HepG2 (cell line): ENCODE measurements around the gene KRT3. TPM values are rescaled to one million over a fixed set of nuclear protein-coding genes. Genes with fewer than 3 reads are reported as not detected.
A peak's percentile ranks its signal among the peaks of the same experiment; 100 is the strongest.

Experiments used
- GFI1 ChIP-seq: sonication (generic); formaldehyde crosslinking; IDR thresholded peaks from 2 replicates; pipeline ENCODE4 v1.5.0; 2020; ENCODE audit warnings: missing genetic modification reagents, mild to moderate bottlenecking, borderline replicate concordance
- MBD4 ChIP-seq: IDR thresholded peaks from 2 replicates; pipeline ENCODE4 v1.6.1; 2012; ENCODE audit warnings: low read length, inconsistent platforms, borderline replicate concordance
- RXRB ChIP-seq: IDR thresholded peaks from 2 replicates; pipeline ENCODE4 v1.6.1; 2016; ENCODE audit warnings: borderline replicate concordance, missing genetic modification reagents, missing compliant biosample characterization
- ZNF292 ChIP-seq: sonication (generic); formaldehyde crosslinking; IDR thresholded peaks from 2 replicates; pipeline ENCODE4 v1.8.1; 2022; ENCODE audit warnings: mild to moderate bottlenecking, low read depth, missing genetic modification reagents, borderline replicate concordance
- ZNF614 ChIP-seq: IDR thresholded peaks from 2 replicates; pipeline ENCODE4 v1.6.1; 2018; ENCODE audit warnings: missing biosample characterization, missing genetic modification reagents, inconsistent platforms, borderline replicate concordance
- ZNF75D ChIP-seq: sonication (generic); formaldehyde crosslinking; IDR thresholded peaks from 2 replicates; pipeline ENCODE4 v1.8.1; 2023; ENCODE audit warnings: missing genetic modification reagents, mild to moderate bottlenecking, borderline replicate concordance
- ZSCAN31 ChIP-seq: sonication (generic); formaldehyde crosslinking; IDR thresholded peaks from 2 replicates; pipeline ENCODE4 v1.5.0; 2020; ENCODE audit warnings: low read depth, mild to moderate bottlenecking, missing genetic modification reagents
- polyA plus RNA-seq, 8 experiments: library from polyadenylated mRNA; depleted of rRNA in 3 of 8; stranded (reverse) in 7 of 8; unstranded in 1 of 8; fragments of >200 nt; fragmentation: Illumina TruSeq in 4 of 8; extraction: Trizol in 4 of 8; gene quantifications; 2 replicates each; pipeline versions ENCODE4 v1.2.1 to v1.2.3, GENCODE V29; 2011 to 2016; ENCODE audit warnings: low read depth in 4 of 8, missing spikeins in 1 of 8, mixed read lengths in 1 of 8; ENCODE audit not compliant: insufficient read depth in 1 of 8
- total RNA-seq, 5 experiments: library from RNA; depleted of rRNA; stranded (reverse); fragments of >200 nt; fragmentation: Illumina TruSeq; extraction: Trizol; gene quantifications; 2 replicates each; pipeline ENCODE4 v1.2.3, GENCODE V29; 2016; ENCODE audit warnings: low read depth in 1 of 5
- TF ChIP-seq, protein P1 (sequence below), 2 experiments: IDR thresholded peaks; 2 replicates each; pipeline ENCODE4 v1.6.1; 2011 to 2012; ENCODE audit warnings: low read length in 2 of 2, borderline replicate concordance in 1 of 2, low read depth in 1 of 2, mild to moderate bottlenecking in 1 of 2, moderate library complexity in 1 of 2
- TF ChIP-seq, protein P2 (sequence below): sonication (generic); formaldehyde crosslinking; conservative IDR thresholded peaks from 2 replicates; pipeline ENCODE4 v1.5.0; 2020; ENCODE audit warnings: missing genetic modification reagents
- TF ChIP-seq, protein P3 (sequence below): sonication (generic); formaldehyde crosslinking; IDR thresholded peaks from 2 replicates; pipeline ENCODE4 v1.5.0; 2020; ENCODE audit warnings: missing genetic modification reagents
- TF ChIP-seq, protein P4 (sequence below): sonication (generic); formaldehyde crosslinking; IDR thresholded peaks from 2 replicates; pipeline ENCODE4 v1.8.1; 2023; ENCODE audit warnings: missing genetic modification reagents, mild to moderate bottlenecking, borderline replicate concordance
- TF ChIP-seq, protein P5 (sequence below): sonication (generic); formaldehyde crosslinking; IDR thresholded peaks from 2 replicates; pipeline ENCODE4 v1.4.0; 2020; ENCODE audit warnings: missing genetic modification reagents, borderline replicate concordance
- TF ChIP-seq, protein P6 (sequence below): sonication (generic); formaldehyde crosslinking; IDR thresholded peaks from 2 replicates; pipeline ENCODE4 v1.4.0; 2020; ENCODE audit warnings: missing genetic modification reagents; ENCODE audit errors: not compliant biosample characterization

The KRT3 gene
- total and polyA plus RNA-seq, 2 of the 13 experiments (the other 11 are each of a cell fraction or from before 2014, with no cell fraction given), result not detected

DNA sequence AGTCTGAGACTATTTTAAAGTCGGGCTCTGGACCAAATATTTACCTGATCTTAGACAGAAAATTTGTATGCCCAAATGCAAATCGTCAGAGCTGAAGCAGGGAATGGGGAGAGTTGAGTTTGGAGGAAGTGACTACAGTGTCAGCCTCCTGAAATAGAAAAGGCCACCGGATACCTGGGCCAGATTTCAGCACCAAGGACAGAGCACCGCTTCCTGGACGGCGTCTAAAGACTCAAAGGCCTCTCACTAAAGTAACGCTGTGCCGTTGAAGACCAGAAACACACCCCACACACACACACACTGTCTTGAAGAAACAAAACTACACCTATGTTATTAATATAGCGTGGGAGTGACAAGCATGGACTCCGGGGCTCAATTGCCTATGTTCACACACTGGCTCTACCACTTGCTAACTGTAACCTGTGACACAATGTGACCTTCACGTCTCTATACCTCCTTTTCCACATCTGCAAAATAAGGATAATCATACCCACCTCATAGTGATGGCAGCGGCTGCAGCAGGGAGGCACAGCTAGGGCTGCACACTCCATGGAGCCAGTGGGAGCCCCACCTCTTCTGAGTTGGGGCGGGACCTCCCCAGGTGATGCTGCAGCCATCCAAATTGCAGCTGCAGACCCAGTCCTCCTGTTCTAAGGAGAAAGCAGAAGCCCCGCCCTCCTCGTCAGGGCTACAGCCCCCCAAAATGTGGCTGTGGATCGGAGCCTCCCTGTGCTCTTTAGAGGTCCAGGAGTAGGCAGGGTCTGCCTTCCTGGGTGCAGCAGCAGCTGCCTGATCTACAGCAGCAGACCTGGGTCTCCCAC lies 54.3 kb downstream of the KRT3 start (continued):
- TF ChIP-seq, protein P1, sequence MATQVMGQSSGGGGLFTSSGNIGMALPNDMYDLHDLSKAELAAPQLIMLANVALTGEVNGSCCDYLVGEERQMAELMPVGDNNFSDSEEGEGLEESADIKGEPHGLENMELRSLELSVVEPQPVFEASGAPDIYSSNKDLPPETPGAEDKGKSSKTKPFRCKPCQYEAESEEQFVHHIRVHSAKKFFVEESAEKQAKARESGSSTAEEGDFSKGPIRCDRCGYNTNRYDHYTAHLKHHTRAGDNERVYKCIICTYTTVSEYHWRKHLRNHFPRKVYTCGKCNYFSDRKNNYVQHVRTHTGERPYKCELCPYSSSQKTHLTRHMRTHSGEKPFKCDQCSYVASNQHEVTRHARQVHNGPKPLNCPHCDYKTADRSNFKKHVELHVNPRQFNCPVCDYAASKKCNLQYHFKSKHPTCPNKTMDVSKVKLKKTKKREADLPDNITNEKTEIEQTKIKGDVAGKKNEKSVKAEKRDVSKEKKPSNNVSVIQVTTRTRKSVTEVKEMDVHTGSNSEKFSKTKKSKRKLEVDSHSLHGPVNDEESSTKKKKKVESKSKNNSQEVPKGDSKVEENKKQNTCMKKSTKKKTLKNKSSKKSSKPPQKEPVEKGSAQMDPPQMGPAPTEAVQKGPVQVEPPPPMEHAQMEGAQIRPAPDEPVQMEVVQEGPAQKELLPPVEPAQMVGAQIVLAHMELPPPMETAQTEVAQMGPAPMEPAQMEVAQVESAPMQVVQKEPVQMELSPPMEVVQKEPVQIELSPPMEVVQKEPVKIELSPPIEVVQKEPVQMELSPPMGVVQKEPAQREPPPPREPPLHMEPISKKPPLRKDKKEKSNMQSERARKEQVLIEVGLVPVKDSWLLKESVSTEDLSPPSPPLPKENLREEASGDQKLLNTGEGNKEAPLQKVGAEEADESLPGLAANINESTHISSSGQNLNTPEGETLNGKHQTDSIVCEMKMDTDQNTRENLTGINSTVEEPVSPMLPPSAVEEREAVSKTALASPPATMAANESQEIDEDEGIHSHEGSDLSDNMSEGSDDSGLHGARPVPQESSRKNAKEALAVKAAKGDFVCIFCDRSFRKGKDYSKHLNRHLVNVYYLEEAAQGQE (IDR thresholded peaks at IDR 0.05; ENCODE audit: borderline replicate concordance in 1 of 2, low read depth in 1 of 2, low read length in 2 of 2), result peak; percentile 87 to 100
- TF ChIP-seq, protein P2, sequence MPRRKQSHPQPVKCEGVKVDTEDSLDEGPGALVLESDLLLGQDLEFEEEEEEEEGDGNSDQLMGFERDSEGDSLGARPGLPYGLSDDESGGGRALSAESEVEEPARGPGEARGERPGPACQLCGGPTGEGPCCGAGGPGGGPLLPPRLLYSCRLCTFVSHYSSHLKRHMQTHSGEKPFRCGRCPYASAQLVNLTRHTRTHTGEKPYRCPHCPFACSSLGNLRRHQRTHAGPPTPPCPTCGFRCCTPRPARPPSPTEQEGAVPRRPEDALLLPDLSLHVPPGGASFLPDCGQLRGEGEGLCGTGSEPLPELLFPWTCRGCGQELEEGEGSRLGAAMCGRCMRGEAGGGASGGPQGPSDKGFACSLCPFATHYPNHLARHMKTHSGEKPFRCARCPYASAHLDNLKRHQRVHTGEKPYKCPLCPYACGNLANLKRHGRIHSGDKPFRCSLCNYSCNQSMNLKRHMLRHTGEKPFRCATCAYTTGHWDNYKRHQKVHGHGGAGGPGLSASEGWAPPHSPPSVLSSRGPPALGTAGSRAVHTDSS, result no peak
- TF ChIP-seq, protein P3, sequence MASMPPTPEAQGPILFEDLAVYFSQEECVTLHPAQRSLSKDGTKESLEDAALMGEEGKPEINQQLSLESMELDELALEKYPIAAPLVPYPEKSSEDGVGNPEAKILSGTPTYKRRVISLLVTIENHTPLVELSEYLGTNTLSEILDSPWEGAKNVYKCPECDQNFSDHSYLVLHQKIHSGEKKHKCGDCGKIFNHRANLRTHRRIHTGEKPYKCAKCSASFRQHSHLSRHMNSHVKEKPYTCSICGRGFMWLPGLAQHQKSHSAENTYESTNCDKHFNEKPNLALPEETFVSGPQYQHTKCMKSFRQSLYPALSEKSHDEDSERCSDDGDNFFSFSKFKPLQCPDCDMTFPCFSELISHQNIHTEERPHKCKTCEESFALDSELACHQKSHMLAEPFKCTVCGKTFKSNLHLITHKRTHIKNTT (CRISPR knock-in tag), result no peak
- no peak for TF ChIP-seq ZNF75D
- TF ChIP-seq, protein P4, sequence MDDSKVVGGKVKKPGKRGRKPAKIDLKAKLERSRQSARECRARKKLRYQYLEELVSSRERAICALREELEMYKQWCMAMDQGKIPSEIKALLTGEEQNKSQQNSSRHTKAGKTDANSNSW (CRISPR knock-in tag), result no peak
- no peak for TF ChIP-seq ZNF614 (CRISPR knock-in tag)
- TF ChIP-seq, protein P5, sequence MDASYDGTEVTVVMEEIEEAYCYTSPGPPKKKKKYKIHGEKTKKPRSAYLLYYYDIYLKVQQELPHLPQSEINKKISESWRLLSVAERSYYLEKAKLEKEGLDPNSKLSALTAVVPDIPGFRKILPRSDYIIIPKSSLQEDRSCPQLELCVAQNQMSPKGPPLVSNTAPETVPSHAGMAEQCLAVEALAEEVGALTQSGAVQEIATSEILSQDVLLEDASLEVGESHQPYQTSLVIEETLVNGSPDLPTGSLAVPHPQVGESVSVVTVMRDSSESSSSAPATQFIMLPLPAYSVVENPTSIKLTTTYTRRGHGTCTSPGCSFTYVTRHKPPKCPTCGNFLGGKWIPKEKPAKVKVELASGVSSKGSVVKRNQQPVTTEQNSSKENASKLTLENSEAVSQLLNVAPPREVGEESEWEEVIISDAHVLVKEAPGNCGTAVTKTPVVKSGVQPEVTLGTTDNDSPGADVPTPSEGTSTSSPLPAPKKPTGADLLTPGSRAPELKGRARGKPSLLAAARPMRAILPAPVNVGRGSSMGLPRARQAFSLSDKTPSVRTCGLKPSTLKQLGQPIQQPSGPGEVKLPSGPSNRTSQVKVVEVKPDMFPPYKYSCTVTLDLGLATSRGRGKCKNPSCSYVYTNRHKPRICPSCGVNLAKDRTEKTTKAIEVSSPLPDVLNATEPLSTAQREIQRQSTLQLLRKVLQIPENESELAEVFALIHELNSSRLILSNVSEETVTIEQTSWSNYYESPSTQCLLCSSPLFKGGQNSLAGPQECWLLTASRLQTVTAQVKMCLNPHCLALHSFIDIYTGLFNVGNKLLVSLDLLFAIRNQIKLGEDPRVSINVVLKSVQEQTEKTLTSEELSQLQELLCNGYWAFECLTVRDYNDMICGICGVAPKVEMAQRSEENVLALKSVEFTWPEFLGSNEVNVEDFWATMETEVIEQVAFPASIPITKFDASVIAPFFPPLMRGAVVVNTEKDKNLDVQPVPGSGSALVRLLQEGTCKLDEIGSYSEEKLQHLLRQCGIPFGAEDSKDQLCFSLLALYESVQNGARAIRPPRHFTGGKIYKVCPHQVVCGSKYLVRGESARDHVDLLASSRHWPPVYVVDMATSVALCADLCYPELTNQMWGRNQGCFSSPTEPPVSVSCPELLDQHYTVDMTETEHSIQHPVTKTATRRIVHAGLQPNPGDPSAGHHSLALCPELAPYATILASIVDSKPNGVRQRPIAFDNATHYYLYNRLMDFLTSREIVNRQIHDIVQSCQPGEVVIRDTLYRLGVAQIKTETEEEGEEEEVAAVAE (CRISPR knock-in tag), result peak; percentile 54; the same call in 1 of the 2 replicates
- TF ChIP-seq, protein P6, sequence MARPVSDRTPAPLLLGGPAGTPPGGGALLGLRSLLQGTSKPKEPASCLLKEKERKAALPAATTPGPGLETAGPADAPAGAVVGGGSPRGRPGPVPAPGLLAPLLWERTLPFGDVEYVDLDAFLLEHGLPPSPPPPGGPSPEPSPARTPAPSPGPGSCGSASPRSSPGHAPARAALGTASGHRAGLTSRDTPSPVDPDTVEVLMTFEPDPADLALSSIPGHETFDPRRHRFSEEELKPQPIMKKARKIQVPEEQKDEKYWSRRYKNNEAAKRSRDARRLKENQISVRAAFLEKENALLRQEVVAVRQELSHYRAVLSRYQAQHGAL, result peak; percentile 44
- TF ChIP-seq ZNF292 (CRISPR knock-in tag), result no peak
- TF ChIP-seq RXRB, result peak; percentile 12; the same call in 1 of the 2 replicates
- TF ChIP-seq GFI1 (CRISPR knock-in tag), result no peak
- no peak for TF ChIP-seq MBD4
- TF ChIP-seq ZSCAN31 (CRISPR knock-in tag), result 0 out of 2 replicates have a peak, but pooled peaks have one; percentile 31
